GM19023 (cell line): ENCODE measurements around the gene ZFC3H1.

Experiments used
- ATAC-seq: cut with Tn5 transposase; IDR thresholded peaks from one replicate; pipeline ENCODE4 v1.9.1; 2021; ENCODE audit warnings: mild to moderate bottlenecking, moderate library complexity; ENCODE audit not compliant: unreplicated experiment

Gene ZFC3H1

GRCh38 chr12:71638499-71638898 lies 25.1 kb downstream of the ZFC3H1 start:
- ATAC-seq, result no peak

- peak; percentile 47 for ATAC-seq
Measured at GRCh38 chr12:71636704-71637115, 26.9 kb downstream of the ZFC3H1 start.

- no peak for ATAC-seq
Measured at GRCh38 chr12:71627438-71628002, 36.1 kb downstream of the ZFC3H1 start.

GRCh38 chr12:71626768-71627167 lies 36.9 kb downstream of the ZFC3H1 start:
- ATAC-seq, result no peak

GRCh38 chr12:71626098-71626497 lies 37.5 kb downstream of the ZFC3H1 start:
- ATAC-seq, result peak; percentile 64

GRCh38 chr12:71625476-71625875 lies 38.2 kb downstream of the ZFC3H1 start:
- no peak for ATAC-seq

- ATAC-seq, result no peak
Measured at GRCh38 chr12:71621938-71622337, 41.7 kb downstream of the ZFC3H1 start.

- no peak for ATAC-seq
Measured at GRCh38 chr12:71610031-71610795, 53.4 kb downstream of the ZFC3H1 start.

GRCh38 chr12:71607494-71608330 lies 55.9 kb downstream of the ZFC3H1 start:
- ATAC-seq, result no peak

GRCh38 chr12:71605039-71605438 lies 58.6 kb downstream of the ZFC3H1 start:
- ATAC-seq, result no peak

- no peak for ATAC-seq
Measured at GRCh38 chr12:71602761-71603577, 60.7 kb downstream of the ZFC3H1 start.

GRCh38 chr12:71601546-71601945 lies 62.1 kb downstream of the ZFC3H1 start:
- ATAC-seq, result no peak

- ATAC-seq, result no peak
Measured at GRCh38 chr12:71599210-71599609, 64.4 kb downstream of the ZFC3H1 start.

GRCh38 chr12:71594214-71594948 lies 69.3 kb downstream of the ZFC3H1 start:
- ATAC-seq, result no peak

- no peak for ATAC-seq
Measured at GRCh38 chr12:71592841-71593240, 70.8 kb downstream of the ZFC3H1 start.

GRCh38 chr12:71591601-71592000 lies 72.0 kb downstream of the ZFC3H1 start:
- ATAC-seq, result no peak

GRCh38 chr12:71589478-71589881 lies 74.2 kb downstream of the ZFC3H1 start:
- ATAC-seq, result no peak

GRCh38 chr12:71587012-71587411 lies 76.6 kb downstream of the ZFC3H1 start:
- ATAC-seq, result no peak

GRCh38 chr12:71585218-71585617 lies 78.4 kb downstream of the ZFC3H1 start:
- ATAC-seq, result no peak

GRCh38 chr12:71584356-71584755 lies 79.3 kb downstream of the ZFC3H1 start:
- ATAC-seq, result no peak
